HG02588 (cell line): Measurements from ENCODE around the gene QSOX2.

Experiments used
- ATAC-seq: cut with Tn5 transposase; IDR thresholded peaks from one replicate; pipeline ENCODE4 v1.9.1; 2021; ENCODE audit warnings: mild to moderate bottlenecking, moderate library complexity; ENCODE audit not compliant: unreplicated experiment

The QSOX2 gene, protein sequence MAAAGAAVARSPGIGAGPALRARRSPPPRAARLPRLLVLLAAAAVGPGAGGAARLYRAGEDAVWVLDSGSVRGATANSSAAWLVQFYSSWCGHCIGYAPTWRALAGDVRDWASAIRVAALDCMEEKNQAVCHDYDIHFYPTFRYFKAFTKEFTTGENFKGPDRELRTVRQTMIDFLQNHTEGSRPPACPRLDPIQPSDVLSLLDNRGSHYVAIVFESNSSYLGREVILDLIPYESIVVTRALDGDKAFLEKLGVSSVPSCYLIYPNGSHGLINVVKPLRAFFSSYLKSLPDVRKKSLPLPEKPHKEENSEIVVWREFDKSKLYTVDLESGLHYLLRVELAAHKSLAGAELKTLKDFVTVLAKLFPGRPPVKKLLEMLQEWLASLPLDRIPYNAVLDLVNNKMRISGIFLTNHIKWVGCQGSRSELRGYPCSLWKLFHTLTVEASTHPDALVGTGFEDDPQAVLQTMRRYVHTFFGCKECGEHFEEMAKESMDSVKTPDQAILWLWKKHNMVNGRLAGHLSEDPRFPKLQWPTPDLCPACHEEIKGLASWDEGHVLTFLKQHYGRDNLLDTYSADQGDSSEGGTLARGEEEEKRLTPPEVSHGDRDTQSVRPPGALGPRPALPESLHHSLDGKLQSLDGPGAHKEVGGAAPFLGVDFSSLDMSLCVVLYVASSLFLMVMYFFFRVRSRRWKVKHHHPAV

DNA sequence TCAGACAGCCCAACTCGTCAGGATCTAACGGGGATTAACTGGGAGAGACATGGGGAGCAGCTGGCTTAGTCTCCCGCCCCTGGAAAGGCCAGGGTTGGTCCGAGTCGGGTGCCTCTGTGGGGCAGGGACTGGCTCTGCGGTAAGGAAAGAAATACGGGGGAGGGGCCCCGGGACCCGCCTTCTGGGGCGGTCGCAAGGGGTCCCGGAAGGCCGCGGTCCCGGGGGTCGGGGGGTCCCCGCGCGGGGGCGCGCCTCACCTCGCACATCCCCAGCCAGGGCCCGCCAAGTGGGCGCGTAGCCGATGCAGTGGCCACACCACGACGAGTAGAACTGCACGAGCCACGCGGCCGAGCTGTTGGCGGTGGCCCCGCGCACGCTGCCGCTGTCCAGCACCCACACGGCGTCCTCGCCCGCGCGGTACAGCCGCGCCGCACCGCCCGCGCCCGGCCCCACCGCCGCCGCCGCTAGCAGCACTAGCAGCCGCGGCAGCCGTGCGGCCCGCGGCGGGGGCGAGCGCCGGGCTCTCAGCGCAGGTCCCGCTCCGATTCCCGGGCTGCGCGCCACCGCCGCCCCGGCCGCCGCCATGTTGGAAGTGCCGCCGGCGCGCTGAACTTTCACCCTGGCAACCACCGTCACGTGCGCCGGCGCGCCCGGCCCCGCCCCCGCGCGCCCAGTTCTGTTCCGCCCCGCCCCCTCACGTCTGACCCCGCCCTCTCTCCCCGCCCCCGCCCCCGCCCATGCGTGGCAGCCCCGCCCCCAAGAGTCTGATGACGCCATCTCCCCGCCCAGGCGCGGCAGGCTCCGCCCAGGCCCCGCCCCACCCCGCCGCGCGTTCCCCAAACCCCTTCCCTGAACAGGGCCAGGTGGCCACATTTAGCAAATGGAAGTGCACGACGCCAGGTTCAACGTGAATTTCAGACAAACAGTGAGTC, at the start of gene QSOX2:
Gene QSOX2, minus strand, starts transcription at position 594 of the 932 bp plus-strand sequence. Its CDS starts 9 bp downstream, at position 585.
- ATAC-seq, result peak; percentile 47

DNA sequence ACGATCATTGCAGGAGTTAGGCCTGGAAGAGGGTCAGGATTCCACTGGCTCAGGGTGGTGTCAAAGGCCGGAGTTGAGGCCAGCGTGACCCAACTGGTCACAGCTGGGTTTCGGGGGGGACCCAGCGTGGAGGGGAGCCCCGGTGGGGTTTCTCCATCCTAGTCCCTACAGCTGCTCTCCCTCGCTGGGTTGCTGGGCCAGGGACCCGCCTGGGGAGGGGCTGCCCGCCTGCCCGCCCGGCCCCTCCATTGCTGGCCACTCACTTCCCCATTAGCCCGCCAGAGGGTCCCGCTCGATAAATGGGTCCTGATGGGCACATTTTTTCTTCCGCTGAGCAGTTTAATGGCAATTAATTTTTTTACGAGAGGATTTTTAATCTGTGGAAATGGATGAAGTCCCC, 49.4 kb upstream of the QSOX2 start:
- no peak for ATAC-seq

- ATAC-seq, result no peak
Measured at GRCh38 chr9:136294437-136294836, 48.8 kb upstream of the QSOX2 start.

- ATAC-seq, result no peak
Measured at GRCh38 chr9:136293476-136294077, 48.0 kb upstream of the QSOX2 start.

GRCh38 chr9:136292591-136293448, 47.2 kb upstream of the QSOX2 start:
- no peak for ATAC-seq

DNA sequence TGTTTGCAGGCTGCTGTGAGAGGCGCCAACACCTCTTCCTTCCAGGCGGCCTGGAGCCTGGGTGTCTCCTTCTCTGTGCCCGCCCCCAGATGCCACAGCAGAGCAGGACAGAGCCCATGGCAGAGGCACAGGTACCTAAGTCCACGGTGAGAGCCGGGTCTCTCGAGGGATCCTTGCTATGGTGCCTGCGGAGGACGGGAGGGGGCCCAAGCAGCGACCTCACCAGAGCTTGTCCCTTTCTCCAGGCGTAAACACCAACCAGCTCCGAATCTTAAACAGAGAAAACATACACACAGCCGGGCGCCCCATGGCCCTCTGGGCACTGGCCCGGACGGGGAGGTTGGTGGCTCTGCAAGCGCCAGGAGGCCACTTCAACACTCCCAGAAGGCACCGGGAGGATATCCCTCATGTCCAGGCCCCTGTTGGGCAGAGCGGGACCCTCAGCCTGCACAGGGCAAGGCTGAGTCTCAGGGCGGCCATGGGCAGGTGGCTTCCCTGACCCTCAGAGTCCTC, 46.5 kb upstream of the QSOX2 start:
- no peak for ATAC-seq

DNA sequence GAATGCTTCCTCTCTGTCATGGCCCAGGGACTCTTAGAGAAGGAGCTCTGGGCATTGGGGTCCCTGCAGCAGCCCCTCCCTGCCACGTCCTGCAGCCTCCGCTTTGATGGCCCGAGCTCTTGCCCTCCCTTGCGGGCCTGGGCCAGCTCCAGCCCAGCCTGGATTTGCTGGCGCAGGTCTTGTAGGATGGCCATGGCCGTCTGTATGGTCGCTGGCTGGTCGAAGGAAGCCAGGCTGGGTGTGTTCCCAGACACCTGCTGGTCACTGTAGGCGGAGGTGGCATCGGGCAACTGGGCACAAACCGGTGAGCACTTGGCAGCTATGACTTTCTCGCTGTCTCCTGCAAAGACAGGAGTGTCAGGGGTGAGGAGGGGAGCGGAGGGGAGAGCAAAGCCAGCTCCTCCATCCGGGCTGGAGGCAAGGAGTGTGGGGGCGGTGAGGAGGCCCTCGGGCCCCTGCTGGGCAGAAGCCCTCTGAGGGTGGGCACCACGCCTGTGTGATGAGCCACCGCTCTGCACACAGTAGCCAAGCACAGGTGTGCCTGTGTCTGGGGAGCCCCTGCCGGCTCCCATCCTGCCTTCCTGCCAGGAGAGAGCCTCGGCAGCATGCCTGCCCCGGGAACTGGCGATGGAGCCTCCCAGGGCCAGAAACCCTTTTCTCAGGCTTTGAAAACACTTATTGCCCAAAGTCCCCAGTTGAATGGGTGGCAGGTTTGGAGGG, 45.9 kb upstream of the QSOX2 start:
- no peak for ATAC-seq

- no peak for ATAC-seq
Measured at GRCh38 chr9:136290508-136291000, 44.9 kb upstream of the QSOX2 start.

DNA sequence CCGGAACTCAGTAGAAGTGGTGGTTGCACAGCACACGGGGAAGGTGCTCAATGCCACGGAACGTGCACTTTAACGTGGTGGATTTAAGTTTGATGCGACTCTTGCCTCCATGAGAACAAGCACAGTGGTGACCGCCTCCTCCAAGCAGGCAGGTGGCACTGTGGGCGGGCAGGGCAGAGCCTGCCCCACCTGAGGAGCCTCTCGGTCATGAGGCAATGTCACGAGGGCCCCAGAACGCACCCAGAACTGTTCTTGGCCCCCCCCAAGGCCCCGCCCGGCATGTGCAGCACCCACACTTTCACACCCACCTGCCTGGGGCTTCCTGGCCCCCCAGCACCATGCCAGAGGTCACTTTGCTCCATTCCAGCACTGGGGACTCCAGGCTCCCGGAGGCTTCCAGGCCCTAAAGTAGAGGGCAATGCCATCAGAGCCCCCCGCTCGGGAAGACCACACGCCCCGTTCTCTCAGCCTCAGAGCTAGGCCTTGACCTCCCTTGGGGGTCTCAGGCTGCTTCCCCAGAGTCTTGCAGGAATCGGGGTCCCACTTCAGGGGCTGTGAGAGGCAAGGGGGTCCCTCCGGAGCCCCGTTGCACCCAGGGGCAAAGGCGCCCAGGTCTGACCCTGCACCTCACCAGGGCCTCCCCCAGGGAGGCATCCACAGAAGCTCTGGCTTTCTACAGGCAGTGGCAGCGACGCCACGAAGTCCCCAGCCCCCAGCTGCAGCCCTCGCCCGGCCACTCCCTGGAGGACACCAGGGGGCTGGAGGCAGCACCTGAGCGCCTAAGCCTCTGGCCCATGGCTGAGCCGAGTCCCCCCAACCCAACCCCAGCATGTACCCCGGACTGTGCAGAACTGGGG, 44.3 kb upstream of the QSOX2 start:
- no peak for ATAC-seq

DNA sequence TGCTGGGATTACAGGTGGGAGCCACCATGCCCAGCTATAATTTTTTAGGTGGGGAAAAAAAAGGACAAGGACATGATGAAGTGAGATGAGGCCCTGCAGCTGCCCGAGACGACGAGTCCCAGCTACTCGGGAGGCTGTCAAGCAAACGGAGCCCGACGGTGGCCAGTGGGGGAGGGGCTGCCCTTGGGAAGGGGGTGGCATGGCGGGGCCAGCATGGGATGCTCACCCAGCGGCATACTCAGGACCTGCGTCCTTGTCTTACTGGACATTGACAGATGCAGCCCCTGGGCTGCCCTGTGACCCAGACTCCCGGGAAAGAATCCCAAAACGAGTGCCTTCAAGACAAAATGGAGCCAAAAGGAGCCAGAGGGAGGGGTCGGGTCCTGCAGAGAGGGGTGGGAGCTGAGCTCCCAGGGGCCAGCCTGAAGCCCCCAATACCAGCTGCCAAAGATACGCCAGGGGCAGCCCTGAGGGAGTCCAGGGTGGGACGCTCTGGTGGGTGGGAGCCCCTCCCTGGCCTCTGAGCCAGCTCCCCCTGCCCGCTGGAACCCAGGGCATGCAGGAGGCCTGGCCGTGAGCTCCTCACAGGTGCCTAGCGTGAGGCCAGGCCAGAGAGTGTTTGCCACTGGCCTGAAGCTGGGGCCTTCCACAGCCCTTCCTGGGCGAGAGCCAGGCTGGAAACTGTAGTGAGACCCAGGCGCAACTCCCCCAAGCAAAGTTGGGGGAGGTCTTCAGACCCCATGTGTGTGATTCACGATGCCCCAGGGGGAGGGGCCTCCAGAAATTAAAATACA, 42.5 kb upstream of the QSOX2 start:
- no peak for ATAC-seq

GRCh38 chr9:136286987-136287379, 41.4 kb upstream of the QSOX2 start:
- no peak for ATAC-seq

DNA sequence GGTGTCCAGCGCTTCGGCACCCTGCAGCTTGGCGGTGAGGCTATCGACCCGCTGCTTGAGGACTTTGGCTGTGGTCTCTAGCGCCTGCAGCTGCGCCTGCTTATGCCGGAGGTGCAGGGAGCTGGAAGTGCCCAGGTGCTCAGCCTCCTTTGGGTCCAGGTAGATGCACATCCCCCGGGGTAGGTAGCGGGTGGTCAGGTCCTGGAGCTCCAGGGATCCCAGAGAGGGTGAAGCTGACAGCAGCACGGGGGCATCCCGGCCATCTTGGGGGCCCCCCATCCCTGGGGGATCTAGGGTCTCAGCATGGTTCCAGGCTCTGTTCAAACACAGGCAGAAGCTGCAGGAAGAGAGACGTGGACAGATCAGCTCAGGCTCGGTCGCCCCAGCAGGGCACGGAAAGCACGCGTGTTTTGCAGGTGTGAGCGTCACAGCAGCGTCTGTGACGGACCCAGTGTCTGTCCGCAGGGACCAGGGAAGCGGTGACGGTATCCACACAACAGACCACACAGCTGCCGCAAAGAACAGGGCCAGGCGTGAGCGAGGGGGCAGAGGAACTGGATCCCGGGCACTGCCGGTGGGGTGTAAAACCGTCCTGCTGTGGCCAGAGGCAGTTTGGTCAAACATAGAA, 40.9 kb upstream of the QSOX2 start:
- no peak for ATAC-seq

GRCh38 chr9:136285501-136286358, 40.1 kb upstream of the QSOX2 start:
- no peak for ATAC-seq

DNA sequence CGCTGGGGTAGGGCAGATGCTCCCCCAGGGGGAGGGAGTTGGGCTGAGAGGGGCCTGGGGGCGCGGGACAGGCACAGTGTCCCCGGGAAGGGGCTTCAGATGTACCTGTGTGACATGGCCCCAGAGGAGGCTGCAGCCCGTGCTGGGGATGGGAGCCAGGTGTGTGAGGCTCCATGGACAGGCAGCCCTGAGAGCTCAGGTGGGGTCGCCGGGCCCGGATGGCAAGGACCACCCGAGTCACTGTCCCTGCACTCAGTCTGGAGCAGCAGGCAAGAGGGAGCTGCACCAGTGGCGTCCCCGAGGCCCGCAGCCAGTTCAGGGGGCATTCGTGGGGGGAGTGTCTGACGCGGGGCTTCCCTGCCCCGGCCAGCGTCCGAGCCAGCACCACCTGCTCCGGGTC, 39.3 kb upstream of the QSOX2 start:
- no peak for ATAC-seq

- no peak for ATAC-seq
Measured at GRCh38 chr9:136284311-136284710, 38.7 kb upstream of the QSOX2 start.
